HepG2 (cell line): ENCODE results near the gene EIF3A. TPM values are rescaled to one million over a fixed set of nuclear protein-coding genes. Genes with fewer than 3 reads are reported as not detected.

Source experiments
- CBX1 ChIP-seq: IDR thresholded peaks from one replicate; pipeline ENCODE4 v1.6.1; 2016; ENCODE audit warnings: antibody characterized with exemption, low read depth
- CREB1 ChIP-seq, 2 experiments: fragments of 450-650 bp in 1 of 2; IDR thresholded peaks; 2 replicates each; pipeline ENCODE4 v1.6.1; 2016 to 2017; ENCODE audit warnings: control low read depth in 1 of 2, mild to moderate bottlenecking in 1 of 2, missing compliant biosample characterization in 1 of 2, missing genetic modification characterization in 1 of 2
- LCORL ChIP-seq, 2 experiments: fragments of 450-650 bp in 1 of 2; sonication (generic) in 1 of 2; formaldehyde crosslinking in 1 of 2; IDR thresholded peaks; 2 replicates each; pipeline versions ENCODE4 v1.5.0 to v1.6.1; 2017 to 2020; ENCODE audit warnings: antibody characterized with exemption in 1 of 2, missing genetic modification reagents in 1 of 2
- MAF1 ChIP-seq: sonication (generic); formaldehyde crosslinking; IDR thresholded peaks from 2 replicates; pipeline ENCODE4 v1.5.0; 2020; ENCODE audit warnings: missing genetic modification reagents, borderline replicate concordance
- MNT ChIP-seq: fragments of 450-650 bp; IDR thresholded peaks from 2 replicates; pipeline ENCODE4 v1.6.1; 2016
- PCBP2 ChIP-seq: fragments of 200-400 bp; formaldehyde crosslinking; optimal IDR thresholded peaks from 2 replicates; pipeline ENCODE3; 2018; ENCODE audit warnings: low read length, low read depth; ENCODE audit not compliant: poor library complexity, severe bottlenecking
- RXRB ChIP-seq: IDR thresholded peaks from 2 replicates; pipeline ENCODE4 v1.6.1; 2016; ENCODE audit warnings: borderline replicate concordance, missing genetic modification reagents, missing compliant biosample characterization
- TRAFD1 ChIP-seq: sonication (generic); formaldehyde crosslinking; IDR thresholded peaks from 2 replicates; pipeline ENCODE4 v1.5.1; 2020; ENCODE audit warnings: missing genetic modification reagents, mild to moderate bottlenecking, borderline replicate concordance
- ZBTB42 ChIP-seq: sonication (generic); formaldehyde crosslinking; IDR thresholded peaks from 2 replicates; pipeline ENCODE4 v1.5.0; 2020; ENCODE audit warnings: mild to moderate bottlenecking, missing genetic modification reagents
- ZNF441 ChIP-seq: sonication (generic); formaldehyde crosslinking; IDR thresholded peaks from 2 replicates; pipeline ENCODE4 v1.7.0; 2021; ENCODE audit warnings: missing genetic modification reagents, borderline replicate concordance
- ZNF652 ChIP-seq: IDR thresholded peaks from 2 replicates; pipeline ENCODE4 v1.6.1; 2016; ENCODE audit warnings: low read depth, borderline replicate concordance
- ZSCAN25 ChIP-seq: sonication (generic); formaldehyde crosslinking; IDR thresholded peaks from 2 replicates; pipeline ENCODE4 v1.8.0; 2022; ENCODE audit warnings: mild to moderate bottlenecking, missing genetic modification reagents
- polyA plus RNA-seq, 8 experiments: library from polyadenylated mRNA; depleted of rRNA in 3 of 8; stranded (reverse) in 7 of 8; unstranded in 1 of 8; fragments of >200 nt; fragmentation: Illumina TruSeq in 4 of 8; extraction: Trizol in 4 of 8; gene quantifications; 2 replicates each; pipeline versions ENCODE4 v1.2.1 to v1.2.3, GENCODE V29; 2011 to 2016; ENCODE audit warnings: low read depth in 4 of 8, missing spikeins in 1 of 8, mixed read lengths in 1 of 8; ENCODE audit not compliant: insufficient read depth in 1 of 8
- total RNA-seq, 5 experiments: library from RNA; depleted of rRNA; stranded (reverse); fragments of >200 nt; fragmentation: Illumina TruSeq; extraction: Trizol; gene quantifications; 2 replicates each; pipeline ENCODE4 v1.2.3, GENCODE V29; 2016; ENCODE audit warnings: low read depth in 1 of 5
- TF ChIP-seq, protein P1 (sequence below): sonication (generic); formaldehyde crosslinking; IDR thresholded peaks from 2 replicates; pipeline ENCODE4 v1.4.0; 2020; ENCODE audit warnings: missing genetic modification reagents, borderline replicate concordance
- TF ChIP-seq, protein P2 (sequence below): IDR thresholded peaks from 2 replicates; pipeline ENCODE4 v1.6.1; 2016; ENCODE audit warnings: low read depth, missing genetic modification reagents, missing compliant biosample characterization

Gene EIF3A
- total and polyA plus RNA-seq, 2 of the 13 experiments (the other 11 are each of a cell fraction or from before 2014, with no cell fraction given), result 25.6 to 117 TPM

- TF ChIP-seq, protein P1, sequence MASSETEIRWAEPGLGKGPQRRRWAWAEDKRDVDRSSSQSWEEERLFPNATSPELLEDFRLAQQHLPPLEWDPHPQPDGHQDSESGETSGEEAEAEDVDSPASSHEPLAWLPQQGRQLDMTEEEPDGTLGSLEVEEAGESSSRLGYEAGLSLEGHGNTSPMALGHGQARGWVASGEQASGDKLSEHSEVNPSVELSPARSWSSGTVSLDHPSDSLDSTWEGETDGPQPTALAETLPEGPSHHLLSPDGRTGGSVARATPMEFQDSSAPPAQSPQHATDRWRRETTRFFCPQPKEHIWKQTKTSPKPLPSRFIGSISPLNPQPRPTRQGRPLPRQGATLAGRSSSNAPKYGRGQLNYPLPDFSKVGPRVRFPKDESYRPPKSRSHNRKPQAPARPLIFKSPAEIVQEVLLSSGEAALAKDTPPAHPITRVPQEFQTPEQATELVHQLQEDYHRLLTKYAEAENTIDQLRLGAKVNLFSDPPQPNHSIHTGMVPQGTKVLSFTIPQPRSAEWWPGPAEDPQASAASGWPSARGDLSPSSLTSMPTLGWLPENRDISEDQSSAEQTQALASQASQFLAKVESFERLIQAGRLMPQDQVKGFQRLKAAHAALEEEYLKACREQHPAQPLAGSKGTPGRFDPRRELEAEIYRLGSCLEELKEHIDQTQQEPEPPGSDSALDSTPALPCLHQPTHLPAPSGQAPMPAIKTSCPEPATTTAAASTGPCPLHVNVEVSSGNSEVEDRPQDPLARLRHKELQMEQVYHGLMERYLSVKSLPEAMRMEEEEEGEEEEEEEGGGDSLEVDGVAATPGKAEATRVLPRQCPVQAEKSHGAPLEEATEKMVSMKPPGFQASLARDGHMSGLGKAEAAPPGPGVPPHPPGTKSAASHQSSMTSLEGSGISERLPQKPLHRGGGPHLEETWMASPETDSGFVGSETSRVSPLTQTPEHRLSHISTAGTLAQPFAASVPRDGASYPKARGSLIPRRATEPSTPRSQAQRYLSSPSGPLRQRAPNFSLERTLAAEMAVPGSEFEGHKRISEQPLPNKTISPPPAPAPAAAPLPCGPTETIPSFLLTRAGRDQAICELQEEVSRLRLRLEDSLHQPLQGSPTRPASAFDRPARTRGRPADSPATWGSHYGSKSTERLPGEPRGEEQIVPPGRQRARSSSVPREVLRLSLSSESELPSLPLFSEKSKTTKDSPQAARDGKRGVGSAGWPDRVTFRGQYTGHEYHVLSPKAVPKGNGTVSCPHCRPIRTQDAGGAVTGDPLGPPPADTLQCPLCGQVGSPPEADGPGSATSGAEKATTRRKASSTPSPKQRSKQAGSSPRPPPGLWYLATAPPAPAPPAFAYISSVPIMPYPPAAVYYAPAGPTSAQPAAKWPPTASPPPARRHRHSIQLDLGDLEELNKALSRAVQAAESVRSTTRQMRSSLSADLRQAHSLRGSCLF (CRISPR knock-in tag), result no peak
- peak; percentile 39 for TF ChIP-seq ZNF441
- TF ChIP-seq, protein P2, sequence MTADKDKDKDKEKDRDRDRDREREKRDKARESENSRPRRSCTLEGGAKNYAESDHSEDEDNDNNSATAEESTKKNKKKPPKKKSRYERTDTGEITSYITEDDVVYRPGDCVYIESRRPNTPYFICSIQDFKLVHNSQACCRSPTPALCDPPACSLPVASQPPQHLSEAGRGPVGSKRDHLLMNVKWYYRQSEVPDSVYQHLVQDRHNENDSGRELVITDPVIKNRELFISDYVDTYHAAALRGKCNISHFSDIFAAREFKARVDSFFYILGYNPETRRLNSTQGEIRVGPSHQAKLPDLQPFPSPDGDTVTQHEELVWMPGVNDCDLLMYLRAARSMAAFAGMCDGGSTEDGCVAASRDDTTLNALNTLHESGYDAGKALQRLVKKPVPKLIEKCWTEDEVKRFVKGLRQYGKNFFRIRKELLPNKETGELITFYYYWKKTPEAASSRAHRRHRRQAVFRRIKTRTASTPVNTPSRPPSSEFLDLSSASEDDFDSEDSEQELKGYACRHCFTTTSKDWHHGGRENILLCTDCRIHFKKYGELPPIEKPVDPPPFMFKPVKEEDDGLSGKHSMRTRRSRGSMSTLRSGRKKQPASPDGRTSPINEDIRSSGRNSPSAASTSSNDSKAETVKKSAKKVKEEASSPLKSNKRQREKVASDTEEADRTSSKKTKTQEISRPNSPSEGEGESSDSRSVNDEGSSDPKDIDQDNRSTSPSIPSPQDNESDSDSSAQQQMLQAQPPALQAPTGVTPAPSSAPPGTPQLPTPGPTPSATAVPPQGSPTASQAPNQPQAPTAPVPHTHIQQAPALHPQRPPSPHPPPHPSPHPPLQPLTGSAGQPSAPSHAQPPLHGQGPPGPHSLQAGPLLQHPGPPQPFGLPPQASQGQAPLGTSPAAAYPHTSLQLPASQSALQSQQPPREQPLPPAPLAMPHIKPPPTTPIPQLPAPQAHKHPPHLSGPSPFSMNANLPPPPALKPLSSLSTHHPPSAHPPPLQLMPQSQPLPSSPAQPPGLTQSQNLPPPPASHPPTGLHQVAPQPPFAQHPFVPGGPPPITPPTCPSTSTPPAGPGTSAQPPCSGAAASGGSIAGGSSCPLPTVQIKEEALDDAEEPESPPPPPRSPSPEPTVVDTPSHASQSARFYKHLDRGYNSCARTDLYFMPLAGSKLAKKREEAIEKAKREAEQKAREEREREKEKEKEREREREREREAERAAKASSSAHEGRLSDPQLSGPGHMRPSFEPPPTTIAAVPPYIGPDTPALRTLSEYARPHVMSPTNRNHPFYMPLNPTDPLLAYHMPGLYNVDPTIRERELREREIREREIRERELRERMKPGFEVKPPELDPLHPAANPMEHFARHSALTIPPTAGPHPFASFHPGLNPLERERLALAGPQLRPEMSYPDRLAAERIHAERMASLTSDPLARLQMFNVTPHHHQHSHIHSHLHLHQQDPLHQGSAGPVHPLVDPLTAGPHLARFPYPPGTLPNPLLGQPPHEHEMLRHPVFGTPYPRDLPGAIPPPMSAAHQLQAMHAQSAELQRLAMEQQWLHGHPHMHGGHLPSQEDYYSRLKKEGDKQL (CRISPR knock-in tag), result no peak; the same call in 1 of the 2 replicates
- no peak for TF ChIP-seq ZNF652 (CRISPR knock-in tag)
- no peak for TF ChIP-seq LCORL (IDR thresholded peaks at IDR 0.05)
- peak; percentile 16; the same call in 1 of the 2 replicates for TF ChIP-seq LCORL (CRISPR knock-in tag; IDR thresholded peaks at IDR 0.05)
- TF ChIP-seq ZBTB42 (CRISPR knock-in tag), result no peak
- TF ChIP-seq MNT, result peak; percentile 29; the same call in 1 of the 2 replicates
- TF ChIP-seq CBX1, result peak; percentile 84
- TF ChIP-seq RXRB (CRISPR knock-in tag), result peak; percentile 33; the same call in 1 of the 2 replicates
- TF ChIP-seq TRAFD1 (CRISPR knock-in tag), result no peak
- no peak for TF ChIP-seq MAF1 (CRISPR knock-in tag)
- TF ChIP-seq PCBP2, result no peak
- TF ChIP-seq CREB1 (IDR thresholded peaks at IDR 0.05), result peak; percentile 63
- TF ChIP-seq CREB1 (CRISPR knock-in tag; IDR thresholded peaks at IDR 0.05), result peak; percentile 74
- 0 out of 2 replicates have a peak, but pooled peaks have one; percentile 39 for TF ChIP-seq ZSCAN25
Observed at GRCh38 chr10:119080521-119081259, at the start of gene EIF3A (continued).
